NCI-H1436 treated with DMSO at 0.1 percent for 48 hours (cell line): ENCODE data around the gene HAS3.
"Not testable (repeated sequence)": the region's sequence is repeated elsewhere in the genome, so short reads cannot be mapped to it uniquely, and the experiment has no call there.

Experiments
- DNase-seq: peaks from one replicate; lab custom pipeline; 2025; lab: John Stamatoyannopoulos, UW

HAS3 gene

DNA sequence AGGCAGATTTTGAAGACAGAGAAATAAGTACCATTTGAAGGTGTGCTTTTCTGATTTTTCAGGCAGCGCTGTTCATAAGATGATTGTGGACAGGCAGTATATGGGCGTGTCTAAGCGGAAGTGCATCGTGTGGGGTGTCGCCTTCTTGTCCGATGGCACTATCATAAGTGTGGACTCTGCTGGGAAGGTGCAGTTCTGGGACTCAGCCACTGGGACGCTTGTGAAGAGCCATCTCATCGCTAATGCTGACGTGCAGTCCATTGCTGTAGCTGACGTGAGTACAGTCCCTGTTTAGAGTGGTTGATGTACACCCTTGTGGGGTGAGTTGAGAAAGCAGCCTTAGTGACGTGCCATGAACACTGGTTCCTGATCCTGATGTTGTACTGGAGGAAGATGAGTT, 37.7 kb downstream of the HAS3 start:
- no peak for DNase-seq

GRCh38 chr16:69145658-69146057, 40.2 kb downstream of the HAS3 start:
- no peak for DNase-seq

DNA sequence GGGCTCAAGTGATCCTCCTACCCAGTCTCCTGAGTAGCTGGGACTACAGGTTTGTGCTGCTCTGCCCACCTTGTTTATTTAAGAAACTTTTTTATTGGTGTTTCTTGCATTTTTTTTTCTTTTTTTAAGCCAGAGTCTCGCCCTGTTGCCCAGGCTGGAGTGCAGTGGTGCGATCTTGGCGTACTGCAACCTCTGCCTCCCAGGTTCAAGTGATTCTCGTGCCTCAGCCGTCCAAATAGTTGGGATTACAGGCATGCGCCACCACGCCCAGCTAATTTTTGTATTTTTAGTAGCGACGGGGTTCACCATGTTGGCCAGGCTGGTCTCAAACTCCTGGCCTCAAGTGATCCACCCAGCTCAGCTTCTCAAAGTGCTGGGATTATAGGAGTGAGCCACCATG, 44.2 kb downstream of the HAS3 start:
- not testable (repeated sequence) for DNase-seq

- peak; percentile 14 for DNase-seq
Observed at GRCh38 chr16:69150146-69150865, 44.9 kb downstream of the HAS3 start.

DNA sequence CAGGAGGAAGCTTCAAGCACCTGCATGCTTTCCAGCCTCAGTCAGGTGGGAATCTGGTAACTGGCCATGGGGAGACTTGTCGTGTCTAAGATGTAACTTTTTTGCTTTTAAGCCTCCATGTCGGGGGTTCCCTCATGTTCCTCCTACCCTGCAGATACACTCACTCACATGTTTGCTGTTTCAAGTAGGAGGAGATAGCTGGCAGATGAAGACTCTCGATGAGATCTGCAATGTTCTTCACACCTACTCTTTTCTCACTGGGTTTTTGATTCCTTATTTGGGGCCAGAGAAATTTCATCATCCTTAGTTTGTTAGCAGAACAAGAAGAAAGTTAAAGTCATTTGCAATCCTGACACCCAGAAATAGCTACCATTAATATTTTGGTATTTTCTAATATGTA, 51.7 kb downstream of the HAS3 start:
- no peak for DNase-seq

GRCh38 chr16:69160192-69160591, 54.7 kb downstream of the HAS3 start:
- no peak for DNase-seq

DNA sequence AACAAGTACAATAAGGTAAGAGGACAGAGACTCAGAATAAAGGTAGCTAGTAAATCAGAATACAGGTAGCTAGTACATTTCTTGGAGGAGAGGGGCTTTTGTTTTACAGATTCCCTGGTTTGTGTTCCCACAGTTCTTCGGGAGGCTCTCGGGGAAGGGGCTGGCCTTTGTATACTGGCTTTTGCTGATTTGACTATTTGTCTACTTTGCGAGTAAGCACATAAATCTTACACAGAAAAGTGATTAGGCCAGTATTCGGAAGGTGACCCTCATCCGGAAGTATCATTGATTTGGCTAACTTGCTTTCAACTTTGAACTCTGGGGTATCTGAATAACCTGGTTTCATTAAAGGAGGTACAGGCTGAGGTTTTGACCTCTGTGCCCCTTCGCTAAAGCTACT, 60.1 kb downstream of the HAS3 start:
- DNase-seq, result no peak

GRCh38 chr16:69166221-69166833, 60.9 kb downstream of the HAS3 start:
- no peak for DNase-seq

GRCh38 chr16:69166946-69167930, 61.8 kb downstream of the HAS3 start:
- no peak for DNase-seq
